RWPE2 (cell line): Measurements from ENCODE around the gene TNNC2.

Experiments
- ATAC-seq: fragments of 200-7000 bp; cut with Tn5 transposase; 3 replicates; pipeline ENCODE4 v1.9.1; 2021; ENCODE audit warnings: low read depth
- DNase-seq: peaks from one replicate; pipeline ENCODE4 v3.0.0-alpha.2; 2020; ENCODE audit warnings: low spot score
- H3K27ac ChIP-seq: fragments of 450-650 bp; 2 replicates; pipeline ENCODE4 v1.5.1; 2017; ENCODE audit warnings: mild to moderate bottlenecking; ENCODE audit not compliant: poor library complexity, severe bottlenecking
- H3K27me3 ChIP-seq: fragments of 250-450 bp; sonication (Bioruptor Pico); 2 replicates; pipeline ENCODE4 v1.5.1; 2021; ENCODE audit warnings: mild to moderate bottlenecking, moderate library complexity; ENCODE audit not compliant: insufficient read depth, poor library complexity, severe bottlenecking
- H3K36me3 ChIP-seq: fragments of 250-450 bp; sonication (Bioruptor Pico); 2 replicates; pipeline ENCODE4 v1.5.1; 2020; ENCODE audit warnings: low read depth, mild to moderate bottlenecking, moderate library complexity
- H3K4me1 ChIP-seq: fragments of 250-450 bp; sonication (Bioruptor Pico); 2 replicates; pipeline ENCODE4 v1.5.1; 2021; ENCODE audit warnings: mild to moderate bottlenecking, moderate library complexity; ENCODE audit not compliant: insufficient read depth, poor library complexity, severe bottlenecking
- H3K4me3 ChIP-seq: fragments of 250-450 bp; sonication (Bioruptor Pico); 2 replicates; pipeline ENCODE4 v1.5.1; 2021; ENCODE audit warnings: mild to moderate bottlenecking, moderate library complexity; ENCODE audit not compliant: severe bottlenecking
- H3K9me3 ChIP-seq: fragments of 250-450 bp; sonication (Bioruptor Pico); 2 replicates; pipeline ENCODE4 v1.5.1; 2021; ENCODE audit warnings: mild to moderate bottlenecking, moderate library complexity; ENCODE audit not compliant: severe bottlenecking
- CTCF ChIP-seq: fragments of 450-650 bp; IDR thresholded peaks from one replicate; pipeline ENCODE4 v1.5.1; 2017; ENCODE audit warnings: mild to moderate bottlenecking, moderate library complexity; ENCODE audit not compliant: poor library complexity, severe bottlenecking

The TNNC2 gene

DNA sequence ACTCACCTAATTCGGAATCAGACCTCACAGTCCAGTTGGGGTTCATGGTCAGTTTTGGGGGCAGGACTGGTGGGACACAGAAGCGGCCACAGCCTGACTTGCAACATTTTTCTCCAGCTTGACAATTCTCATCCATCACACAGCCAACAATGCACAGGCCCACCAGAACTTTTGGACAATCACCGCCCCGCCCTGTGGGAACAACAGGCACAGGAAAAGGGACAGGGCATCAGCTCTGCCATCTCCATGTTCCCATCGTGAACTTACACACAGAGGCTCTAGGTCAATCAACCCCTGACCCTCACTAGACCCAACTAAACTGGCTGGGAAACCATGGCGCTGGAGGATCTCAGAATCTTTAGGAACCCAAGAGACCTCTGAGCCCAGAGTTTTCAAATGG is 51.7 kb downstream of the TNNC2 start:
- no peak for ATAC-seq
- Histone ChIP-seq H3K4me1 (peaks cover 21% of the 10 kb centered on the region), H3K9me3 (no peaks in the 10 kb centered on the region), H3K4me3 (no peak overlapping the region), H3K36me3 (no peaks in the 10 kb centered on the region), H3K27me3 (no peaks in the 10 kb centered on the region), H3K27ac (no peak overlapping the region)
- TF ChIP-seq CTCF = no peak
- peak; percentile 65 for DNase-seq

DNA sequence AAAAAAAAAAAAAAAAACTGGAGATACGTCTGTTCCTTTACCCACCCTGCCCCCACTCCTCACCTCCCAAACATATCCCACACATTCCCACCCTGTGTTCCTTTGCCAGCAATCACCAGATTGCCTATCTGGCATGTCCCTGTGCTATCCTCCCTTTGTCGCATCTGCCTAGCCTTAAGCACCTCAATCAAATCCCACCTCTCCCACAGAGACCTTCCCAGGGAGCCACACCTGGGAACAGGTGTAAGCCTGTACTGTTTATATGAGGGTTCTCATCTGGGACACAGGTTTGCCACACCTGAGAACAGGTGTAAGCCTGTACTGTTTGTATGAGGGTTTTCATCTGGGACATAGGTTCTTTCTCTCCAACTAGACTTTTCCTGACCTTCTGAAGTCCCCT is 52.2 kb downstream of the TNNC2 start:
- Histone ChIP-seq H3K4me1 (peaks cover 17% of the 10 kb centered on the region), H3K36me3 (no peaks in the 10 kb centered on the region), H3K9me3 (no peaks in the 10 kb centered on the region), H3K27me3 (no peaks in the 10 kb centered on the region), H3K4me3 (no peak overlapping the region), H3K27ac (no peak overlapping the region)
- peak; percentile 52 for DNase-seq
- TF ChIP-seq CTCF = no peak
- ATAC-seq = no peak
